Measurements from ENCODE around the gene CHDH. TPM values are rescaled to one million over a fixed set of nuclear protein-coding genes. Genes with fewer than 3 reads are reported as not detected.

Gene CHDH
- total RNA-seq, 6 experiments from 2014 or later, result not detected

- peak; percentile 62 for TF ChIP-seq CTCF (IDR thresholded peaks at IDR 0.05)
- H3K4me1 Mint-ChIP-seq (ENCODE audit: low read depth), result peaks cover 22% of the 10 kb centered on the region
These were observed 35.7 kb upstream of the CHDH start, which contains the start of gene ACTR8 for GRCh38 chr3:53881691-53882593. Gene ACTR8, minus strand, starts transcription at chr3:53882152. Its CDS starts 51 bp downstream, at chr3:53882101.

DNA sequence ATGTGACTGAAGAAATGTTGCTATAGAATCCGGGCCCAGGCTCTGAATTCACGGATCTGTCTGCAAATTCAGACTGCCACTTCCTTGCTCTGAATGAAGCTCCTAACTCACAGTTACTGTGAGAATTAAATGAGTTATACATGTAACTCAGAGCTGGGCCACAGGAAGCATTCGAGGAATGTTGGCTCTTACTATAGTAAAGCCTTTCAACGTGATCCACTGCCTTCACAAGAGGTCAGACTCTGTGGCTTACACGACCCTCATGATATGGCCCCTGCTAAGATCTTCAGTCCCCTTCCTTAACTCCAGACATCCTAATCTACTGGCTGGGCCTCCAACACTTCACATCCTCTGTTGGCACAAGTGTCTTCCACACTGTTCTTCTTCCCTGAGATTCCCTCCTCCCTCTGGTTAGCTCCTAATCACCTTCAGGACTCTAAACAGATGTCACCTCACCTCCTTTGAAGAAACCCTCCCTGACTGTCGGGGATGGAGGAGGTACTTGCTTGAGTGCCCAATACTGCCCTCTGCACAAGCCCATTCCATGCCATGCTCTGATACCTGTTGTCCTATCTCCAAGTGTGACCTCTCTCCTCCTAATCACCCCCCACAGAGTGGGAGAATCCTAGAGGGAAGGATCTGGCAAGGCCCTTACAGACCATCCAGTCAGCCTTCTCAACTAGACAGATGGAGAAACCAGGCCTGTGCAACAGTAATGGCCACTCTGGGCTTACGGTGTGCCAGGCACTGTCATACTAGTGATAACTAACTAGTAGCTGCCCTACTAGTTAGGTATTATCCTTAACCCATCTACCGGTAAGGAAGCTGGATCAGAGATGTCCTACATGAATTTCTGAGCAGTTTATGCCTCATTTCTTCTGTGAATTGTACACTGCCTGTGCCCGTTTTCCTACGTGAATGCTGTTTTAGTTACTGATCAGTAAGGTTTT lies 34.5 kb upstream of the CHDH start:
- Mint-ChIP-seq H3K27ac (peak overlapping the region; percentile 95), H3K9me3 (no peaks in the 10 kb centered on the region), H3K36me3 (ENCODE audit: low read depth) (peaks cover 35% of the 10 kb centered on the region), H3K4me1 (ENCODE audit: low read depth) (peaks cover 22% of the 10 kb centered on the region), H3K27me3 (ENCODE audit: insufficient read depth) (no peaks in the 10 kb centered on the region), H3K4me3 (peak overlapping the region; percentile 97)
- no peak; the same call in 1 of the 2 replicates for TF ChIP-seq CTCF (IDR thresholded peaks at IDR 0.05)
- DNase-seq, result peak; percentile 17

More at GRCh38 chr3:53881691-53882593, 35.7 kb upstream of the CHDH start, which contains the start of gene ACTR8:
- no peaks in the 10 kb centered on the region for H3K27me3 Mint-ChIP-seq (ENCODE audit: insufficient read depth)
- peaks cover 26% of the 10 kb centered on the region for H3K36me3 Mint-ChIP-seq (ENCODE audit: low read depth)
- peak within 1 kb of the TSS; percentile 97 for H3K4me3 Mint-ChIP-seq
- no peaks in the 10 kb centered on the region for H3K9me3 Mint-ChIP-seq
- peak within 1 kb of the TSS; percentile 95 for H3K27ac Mint-ChIP-seq
- peak; percentile 79 for DNase-seq

DNA sequence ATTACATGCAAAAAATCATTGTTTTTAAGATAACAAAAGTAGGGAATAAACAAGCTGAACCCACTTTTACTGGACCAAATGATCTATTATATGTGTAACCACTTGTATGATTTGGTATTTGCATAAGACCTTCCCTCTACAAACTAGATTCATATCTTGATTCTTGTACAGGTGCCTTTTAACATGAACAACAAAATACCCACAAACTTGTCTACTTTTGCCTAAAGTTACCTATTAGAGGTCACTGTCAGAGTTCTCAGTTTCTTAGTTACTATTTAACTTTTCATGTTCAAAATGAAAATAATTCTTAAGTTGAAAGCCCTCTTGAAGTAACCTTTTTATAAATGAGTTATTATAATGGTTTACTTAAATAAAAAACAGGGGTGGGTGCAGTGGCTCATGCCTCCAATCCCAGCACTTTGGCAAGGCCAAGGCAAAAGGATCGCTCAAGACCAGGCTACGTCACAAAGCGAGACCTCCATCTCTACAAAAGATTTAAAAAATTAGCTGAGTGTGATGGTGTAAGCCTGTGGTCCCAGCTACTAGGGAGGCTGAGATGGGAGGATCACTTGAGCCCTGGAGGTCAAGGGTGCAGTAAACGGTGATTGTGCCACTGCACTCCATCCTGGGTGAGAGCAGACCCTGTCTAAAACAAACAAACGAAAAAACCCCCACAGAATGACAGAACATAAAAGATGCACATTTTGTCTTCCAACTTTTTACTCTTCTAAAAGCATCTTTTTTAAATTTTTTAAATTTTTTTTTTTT lies 19.7 kb upstream of the CHDH start:
- Mint-ChIP-seq H3K9me3 (no peaks in the 10 kb centered on the region), H3K27ac (no peak overlapping the region), H3K27me3 (ENCODE audit: insufficient read depth) (peaks cover 2% of the 10 kb centered on the region; the same call in 1 of the 2 replicates), H3K4me3 (no peak overlapping the region), H3K4me1 (ENCODE audit: low read depth) (no peaks in the 10 kb centered on the region), H3K36me3 (ENCODE audit: low read depth) (peaks cover 35% of the 10 kb centered on the region)
- no peak for TF ChIP-seq CTCF (IDR thresholded peaks at IDR 0.05)
- no peak for DNase-seq

GRCh38 chr3:53863145-53863544 lies 16.9 kb upstream of the CHDH start:
- no peaks in the 10 kb centered on the region for H3K9me3 Mint-ChIP-seq
- no peak for TF ChIP-seq CTCF (IDR thresholded peaks at IDR 0.05)
- no peak overlapping the region for H3K27ac Mint-ChIP-seq
- H3K36me3 Mint-ChIP-seq (ENCODE audit: low read depth), result peaks cover 27% of the 10 kb centered on the region
- H3K27me3 Mint-ChIP-seq (ENCODE audit: insufficient read depth), result peaks cover 2% of the 10 kb centered on the region; the same call in 1 of the 2 replicates
- no peak overlapping the region for H3K4me3 Mint-ChIP-seq
- DNase-seq, result no peak
- no peaks in the 10 kb centered on the region for H3K4me1 Mint-ChIP-seq (ENCODE audit: low read depth)

DNA sequence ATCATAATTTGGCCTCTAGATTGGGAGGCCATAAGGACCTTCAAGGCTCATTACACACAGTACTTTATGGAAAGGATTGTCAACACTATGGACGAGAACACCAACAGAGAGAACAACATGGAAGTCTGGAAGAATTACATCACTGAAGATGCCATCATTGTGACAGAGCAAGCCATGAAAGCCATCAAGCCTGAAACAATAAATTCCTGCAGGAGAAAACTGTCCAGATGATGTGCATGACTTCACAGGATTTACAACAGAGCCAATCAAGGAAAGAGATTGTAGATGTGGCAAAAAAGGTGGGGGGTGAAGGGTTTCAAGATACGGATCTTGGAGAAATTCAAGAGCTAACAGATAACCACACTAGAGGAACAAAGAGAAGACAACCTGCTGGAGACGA lies 16.0 kb upstream of the CHDH start:
- no peaks in the 10 kb centered on the region for H3K4me1 Mint-ChIP-seq (ENCODE audit: low read depth)
- peaks cover 23% of the 10 kb centered on the region for H3K36me3 Mint-ChIP-seq (ENCODE audit: low read depth)
- H3K9me3 Mint-ChIP-seq, result no peaks in the 10 kb centered on the region
- H3K27me3 Mint-ChIP-seq (ENCODE audit: insufficient read depth), result peaks cover 2% of the 10 kb centered on the region
- DNase-seq, result no peak
- no peak for TF ChIP-seq CTCF (IDR thresholded peaks at IDR 0.05)
- H3K27ac Mint-ChIP-seq, result no peak overlapping the region
- H3K4me3 Mint-ChIP-seq, result no peak overlapping the region

All from HFFc6 (cell line).